ENCODE measurements around the gene TXNDC5. TPM values are rescaled to one million over a fixed set of nuclear protein-coding genes. Genes with fewer than 3 reads are reported as not detected.
"Not testable (repeated sequence)": the region's sequence is repeated elsewhere in the genome, so short reads cannot be mapped to it uniquely, and the experiment has no call there.

TXNDC5 gene
- total RNA-seq, 1 donor = 333 TPM

DNA sequence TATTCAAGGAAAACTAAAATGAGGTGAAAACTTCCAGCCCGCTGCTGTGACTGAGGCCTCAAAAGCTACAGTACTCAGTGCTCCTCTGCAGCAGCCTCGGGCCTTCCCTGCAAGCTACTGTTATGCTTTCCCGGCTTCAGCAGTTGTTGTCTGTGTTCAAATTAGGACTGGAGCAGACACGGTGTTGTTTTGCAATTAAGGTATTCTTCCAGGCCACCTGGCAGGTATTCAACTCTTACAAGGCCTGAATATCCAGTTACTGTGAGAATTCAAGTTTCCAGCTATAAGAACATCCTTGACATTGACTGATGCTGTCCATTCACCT lies 10.7 kb downstream of the TXNDC5 start:
- no peak for DNase-seq (ENCODE audit: low read depth)
- no peak for TF ChIP-seq CTCF (IDR thresholded peaks at IDR 0.05; ENCODE audit: insufficient read depth, low read length)
- no peak overlapping the region for H3K4me3 ChIP-seq (ENCODE audit: low read depth, low read length)

GRCh38 chr6:7899101-7899888 lies 11.3 kb downstream of the TXNDC5 start:
- no peak for TF ChIP-seq CTCF (IDR thresholded peaks at IDR 0.05; ENCODE audit: insufficient read depth, low read length)
- DNase-seq (ENCODE audit: low read depth) = no peak
- no peak overlapping the region for H3K4me3 ChIP-seq (ENCODE audit: low read depth, low read length)

DNA sequence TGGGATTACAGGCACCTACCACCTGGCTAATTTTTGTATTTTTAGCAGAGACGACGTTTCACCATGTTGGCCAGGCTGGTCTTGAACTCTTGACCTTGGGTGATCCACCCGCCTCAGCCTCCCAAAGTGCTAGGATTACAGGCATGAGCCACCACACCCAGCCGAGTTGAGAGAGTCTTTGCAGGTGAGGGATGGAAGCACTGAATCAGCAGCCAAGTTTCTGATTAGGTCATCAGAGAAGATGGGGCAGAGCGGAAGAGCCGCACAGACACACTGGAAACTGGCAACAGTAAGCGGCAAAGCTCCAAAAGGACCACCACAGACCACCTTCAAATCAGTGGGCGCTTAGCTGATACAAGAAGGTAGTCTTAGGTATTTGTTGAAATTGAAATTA lies 12.4 kb downstream of the TXNDC5 start:
- not testable (repeated sequence) for H3K4me3 ChIP-seq (ENCODE audit: low read depth, low read length); DNase-seq (ENCODE audit: low read depth)

DNA sequence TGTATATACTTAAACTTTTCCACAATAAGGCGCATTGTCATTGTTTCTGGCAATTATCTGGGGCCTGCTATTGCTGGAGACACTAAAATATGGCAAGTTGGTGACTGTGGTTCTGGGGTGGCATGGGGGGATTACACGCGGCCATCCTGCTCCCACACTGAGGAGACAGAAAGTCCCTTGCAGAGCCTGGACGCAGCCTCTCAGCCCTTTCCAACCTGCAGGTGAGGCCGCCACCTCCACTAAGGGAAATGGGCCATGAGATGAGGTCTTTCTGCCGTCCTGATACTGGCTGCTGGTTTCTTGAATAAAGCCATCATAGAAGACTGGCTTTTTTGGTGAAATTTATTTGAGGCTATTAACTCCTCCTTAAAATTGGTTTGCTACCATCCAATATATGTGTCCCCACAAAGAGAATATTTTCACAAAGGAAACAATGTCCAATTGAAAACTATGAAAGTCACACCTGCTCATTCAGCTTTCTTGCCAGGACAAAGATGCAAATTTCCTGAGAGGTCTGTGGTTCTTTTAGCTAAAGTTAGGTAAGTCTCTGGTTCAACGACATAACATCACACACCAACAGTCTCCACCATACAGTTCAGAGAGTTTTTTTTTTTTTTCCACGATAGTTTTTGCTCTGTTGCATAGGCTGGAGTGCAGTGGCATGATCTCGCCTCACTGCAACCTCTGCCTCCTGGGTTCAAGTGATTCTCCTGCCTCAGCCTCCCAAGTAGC lies 13.0 kb downstream of the TXNDC5 start:
- H3K4me3 ChIP-seq (ENCODE audit: low read depth, low read length) = no peak overlapping the region
- no peak for DNase-seq (ENCODE audit: low read depth)
- TF ChIP-seq CTCF (IDR thresholded peaks at IDR 0.05; ENCODE audit: insufficient read depth, low read length) = no peak

DNA sequence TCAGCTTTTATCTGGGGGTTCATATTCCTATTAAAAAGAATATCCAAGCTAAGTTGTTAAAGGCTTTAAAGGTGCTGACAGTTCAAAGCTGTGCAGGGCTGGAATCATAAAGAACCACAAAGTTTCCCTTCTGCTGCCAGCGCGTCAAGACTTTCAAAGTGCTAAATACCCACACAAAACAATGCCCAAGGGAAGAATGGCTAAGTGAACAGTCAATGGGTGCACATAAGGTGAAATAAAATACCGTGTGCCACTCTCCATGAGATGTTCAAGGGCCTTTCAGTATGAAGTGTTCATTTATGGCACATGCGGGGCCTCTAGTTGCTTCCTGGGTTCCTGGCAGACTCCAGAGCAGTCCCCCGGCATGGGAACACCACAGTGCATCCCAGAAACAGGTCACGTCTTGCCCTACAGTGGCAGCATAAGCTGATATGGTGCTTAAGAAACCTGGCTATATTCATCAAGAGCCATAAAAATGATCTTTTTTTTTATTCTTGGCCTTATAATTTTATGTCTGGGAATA lies 14.1 kb downstream of the TXNDC5 start:
- no peak overlapping the region for H3K4me3 ChIP-seq (ENCODE audit: low read depth, low read length)

GRCh38 chr6:7895125-7895423 lies 15.5 kb downstream of the TXNDC5 start:
- no peak for TF ChIP-seq CTCF (IDR thresholded peaks at IDR 0.05; ENCODE audit: insufficient read depth, low read length)
- H3K4me3 ChIP-seq (ENCODE audit: low read depth, low read length) = no peak overlapping the region
- DNase-seq (ENCODE audit: low read depth) = no peak

More for the DNA sequence above, 14.1 kb downstream of the TXNDC5 start:
- TF ChIP-seq CTCF (IDR thresholded peaks at IDR 0.05; ENCODE audit: insufficient read depth, low read length) = no peak
- DNase-seq (ENCODE audit: low read depth) = no peak

DNA sequence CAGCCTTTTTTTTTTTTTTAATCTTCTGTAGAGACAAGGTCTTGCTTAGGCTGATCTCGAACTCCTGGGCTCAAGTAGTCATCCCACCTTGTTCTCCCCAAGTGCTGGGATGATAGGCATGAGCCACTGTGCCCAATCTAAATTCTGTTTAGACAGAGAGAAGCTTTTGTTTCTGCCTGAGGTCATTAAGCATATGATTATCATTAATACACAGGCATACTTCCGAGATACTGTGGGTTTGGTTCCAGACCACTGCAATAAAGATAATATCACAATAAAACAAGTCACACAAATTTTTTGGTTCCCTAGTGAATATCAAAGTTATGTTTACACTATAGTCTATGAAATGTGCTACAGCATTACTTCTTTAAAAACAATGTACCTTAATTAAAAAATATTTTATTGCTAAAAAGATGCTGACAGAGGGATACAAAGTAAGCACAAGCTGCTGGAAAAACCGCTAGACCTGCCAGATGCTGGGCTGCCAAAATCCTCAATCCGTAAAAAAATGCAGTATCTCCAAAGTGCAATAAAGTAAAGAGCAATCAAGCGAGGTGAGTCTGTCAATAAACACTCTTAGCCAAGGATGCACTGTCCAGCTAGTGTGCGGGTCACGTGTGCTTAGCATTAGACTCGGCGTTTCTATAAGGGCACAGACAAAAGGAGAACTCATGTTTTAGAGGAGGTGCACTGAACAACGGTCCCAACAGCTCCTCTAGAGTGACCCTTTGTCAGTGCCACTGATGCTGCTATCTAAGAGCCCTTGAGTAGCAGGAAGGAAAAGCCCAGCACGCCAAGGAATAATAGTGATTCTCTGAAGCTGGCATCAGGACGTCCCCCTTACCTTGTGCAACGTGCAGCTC lies 16.1 kb downstream of the TXNDC5 start:
- TF ChIP-seq CTCF (IDR thresholded peaks at IDR 0.05; ENCODE audit: insufficient read depth, low read length) = no peak
- DNase-seq (ENCODE audit: low read depth) = no peak

More for the DNA sequence above, 16.1 kb downstream of the TXNDC5 start:
- no peak overlapping the region for H3K4me3 ChIP-seq (ENCODE audit: low read depth, low read length)

Measured in fibroblast of the aortic adventitia (primary cell).